Lower lobe of right lung (tissue), 2 donors: ENCODE data around the gene TNFRSF6B. TPM values are rescaled to one million over a fixed set of nuclear protein-coding genes. Genes with fewer than 3 reads are reported as not detected.

ENCODE experiments used
- ATAC-seq, 2 donors: fragments of 200-7000 bp; cut with Tn5 transposase; one replicate each; pipeline ENCODE4 v1.9.1; 2020 to 2022; ENCODE audit warnings: mild to moderate bottlenecking in 2 of 2, moderate library complexity in 2 of 2
- DNase-seq: peaks from one replicate; pipeline ENCODE4 v3.0.0-alpha.2; 2020
- H3K27ac ChIP-seq: fragments of 200-600 bp; one replicate; pipeline ENCODE4 v1.8.0; 2022
- H3K27me3 ChIP-seq: fragments of 200-600 bp; one replicate; pipeline ENCODE4 v1.8.0; 2022; ENCODE audit warnings: low read depth
- H3K36me3 ChIP-seq: fragments of 200-600 bp; one replicate; pipeline ENCODE4 v1.8.0; 2022; ENCODE audit warnings: mild to moderate bottlenecking
- H3K4me1 ChIP-seq: fragments of 200-600 bp; one replicate; pipeline ENCODE4 v1.8.0; 2022
- H3K4me3 ChIP-seq: fragments of 200-600 bp; one replicate; pipeline ENCODE4 v1.8.0; 2022; ENCODE audit warnings: mild to moderate bottlenecking
- H3K9me3 ChIP-seq: fragments of 200-600 bp; one replicate; pipeline ENCODE4 v1.8.0; 2022
- intact Hi-C: fragments of 100-400 bp; cut with DNase I; formaldehyde crosslinking; loops from one replicate; pipeline ENCODE4 v1.11.0; 2022
- total RNA-seq: library from RNA; stranded (reverse); fragmentation: NEBNext Ultra II Directional; extraction: Animal tissue kit (Norgen Biotek cat#: 25700); gene quantifications from one replicate; pipeline ENCODE4 v1.2.1, GENCODE V29; 2021
- TF ChIP-seq, protein P1 (sequence below): fragments of 200-600 bp; IDR thresholded peaks from one replicate; pipeline ENCODE4 v1.8.0; 2022; ENCODE audit warnings: antibody characterized with exemption, mild to moderate bottlenecking
- donor health status: DM: no; HTN: yes; CAD: no; lungs with severe emphysema.

TNFRSF6B gene
- total RNA-seq, 1 donor from 2014 or later: 5.3 TPM

GRCh38 chr20:63705232-63706026, 9.0 kb downstream of the TNFRSF6B start:
- peaks cover 45% of the 10 kb centered on the region for H3K36me3 ChIP-seq
- TF ChIP-seq, protein P1, sequence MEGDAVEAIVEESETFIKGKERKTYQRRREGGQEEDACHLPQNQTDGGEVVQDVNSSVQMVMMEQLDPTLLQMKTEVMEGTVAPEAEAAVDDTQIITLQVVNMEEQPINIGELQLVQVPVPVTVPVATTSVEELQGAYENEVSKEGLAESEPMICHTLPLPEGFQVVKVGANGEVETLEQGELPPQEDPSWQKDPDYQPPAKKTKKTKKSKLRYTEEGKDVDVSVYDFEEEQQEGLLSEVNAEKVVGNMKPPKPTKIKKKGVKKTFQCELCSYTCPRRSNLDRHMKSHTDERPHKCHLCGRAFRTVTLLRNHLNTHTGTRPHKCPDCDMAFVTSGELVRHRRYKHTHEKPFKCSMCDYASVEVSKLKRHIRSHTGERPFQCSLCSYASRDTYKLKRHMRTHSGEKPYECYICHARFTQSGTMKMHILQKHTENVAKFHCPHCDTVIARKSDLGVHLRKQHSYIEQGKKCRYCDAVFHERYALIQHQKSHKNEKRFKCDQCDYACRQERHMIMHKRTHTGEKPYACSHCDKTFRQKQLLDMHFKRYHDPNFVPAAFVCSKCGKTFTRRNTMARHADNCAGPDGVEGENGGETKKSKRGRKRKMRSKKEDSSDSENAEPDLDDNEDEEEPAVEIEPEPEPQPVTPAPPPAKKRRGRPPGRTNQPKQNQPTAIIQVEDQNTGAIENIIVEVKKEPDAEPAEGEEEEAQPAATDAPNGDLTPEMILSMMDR: no peak
- no peak for ATAC-seq
- no peaks in the 10 kb centered on the region for H3K9me3 ChIP-seq
- no peak overlapping the region for H3K4me3 ChIP-seq
- peaks cover 32% of the 10 kb centered on the region for H3K4me1 ChIP-seq
- H3K27me3 ChIP-seq: no peaks in the 10 kb centered on the region
- H3K27ac ChIP-seq: no peak overlapping the region
- intact Hi-C loops: no loop called here
- no peak for DNase-seq

DNA sequence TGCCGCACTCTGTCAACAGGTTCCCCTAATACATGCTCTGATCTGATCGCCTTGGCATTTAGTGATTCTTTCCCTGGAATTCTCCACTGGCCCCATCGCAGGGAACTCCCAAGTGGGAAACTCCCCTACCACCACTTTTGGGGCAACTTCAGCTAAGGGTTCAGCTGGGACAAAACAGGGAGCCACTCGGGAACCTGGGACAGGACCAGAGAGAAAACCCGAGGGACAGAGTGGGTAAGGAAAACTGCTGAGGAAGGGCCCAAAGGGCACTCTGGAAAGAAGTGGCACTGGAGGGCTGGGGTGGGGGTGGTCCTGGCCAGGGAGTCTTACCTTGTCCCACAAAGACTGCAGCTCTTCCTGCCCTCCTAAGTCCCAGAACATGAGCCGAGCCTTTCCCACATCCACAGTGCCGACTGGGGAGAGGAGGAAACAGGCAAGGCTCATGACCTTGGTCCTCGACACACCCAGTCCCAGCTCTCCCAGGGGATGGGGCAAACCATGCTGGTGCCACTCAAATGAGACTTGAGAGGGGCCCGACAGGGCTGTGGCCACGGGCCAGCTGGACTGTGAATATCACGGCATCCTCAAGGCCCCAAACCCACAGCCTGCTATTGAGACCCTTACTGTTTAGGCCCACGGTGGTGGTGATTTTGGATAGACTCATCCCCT, 9.7 kb downstream of the TNFRSF6B start:
- Histone ChIP-seq H3K4me3 (peak overlapping the region; percentile 96), H3K27me3 (no peaks in the 10 kb centered on the region), H3K9me3 (no peaks in the 10 kb centered on the region), H3K27ac (peak overlapping the region; percentile 95), H3K4me1 (peaks cover 32% of the 10 kb centered on the region), H3K36me3 (peaks cover 51% of the 10 kb centered on the region)
- intact Hi-C loops: no loop called here
- DNase-seq: no peak
- ATAC-seq: no peak
- TF ChIP-seq, protein P1: no peak

DNA sequence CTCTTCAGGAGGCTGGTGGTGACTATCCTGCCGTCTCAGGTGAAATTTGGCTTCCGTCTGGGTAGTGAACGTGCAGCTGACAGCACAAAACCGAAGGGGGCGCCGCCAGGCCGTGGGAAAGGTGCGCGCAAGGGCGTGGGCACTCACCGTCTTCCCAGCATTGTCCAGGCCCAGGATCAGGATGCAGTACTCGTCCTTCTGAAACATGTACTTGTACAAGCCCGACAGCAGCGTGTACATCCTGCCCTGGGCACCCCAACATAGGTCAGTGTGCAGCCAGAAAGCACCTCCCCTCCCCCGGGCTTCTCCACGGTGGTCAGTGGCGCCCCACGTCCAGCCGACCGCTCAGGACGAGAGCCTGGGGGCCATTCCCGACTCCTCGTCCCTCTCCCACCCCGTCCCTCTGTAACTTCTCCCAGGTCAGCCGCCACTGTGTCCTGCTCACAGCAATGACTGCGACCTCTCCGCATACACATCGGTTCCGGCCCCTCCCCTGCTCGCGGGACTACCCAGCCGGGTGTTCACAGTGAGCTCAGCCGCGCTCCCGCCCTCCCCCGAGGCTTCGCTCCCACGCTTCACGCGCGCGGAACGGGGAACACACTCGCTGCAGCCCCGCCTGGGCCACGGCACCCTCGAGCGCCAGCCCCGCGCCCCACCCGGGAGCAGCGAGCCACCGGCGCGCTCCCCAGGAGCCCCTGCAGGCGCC, 10.6 kb downstream of the TNFRSF6B start:
- peak; percentile 70 for DNase-seq

DNA sequence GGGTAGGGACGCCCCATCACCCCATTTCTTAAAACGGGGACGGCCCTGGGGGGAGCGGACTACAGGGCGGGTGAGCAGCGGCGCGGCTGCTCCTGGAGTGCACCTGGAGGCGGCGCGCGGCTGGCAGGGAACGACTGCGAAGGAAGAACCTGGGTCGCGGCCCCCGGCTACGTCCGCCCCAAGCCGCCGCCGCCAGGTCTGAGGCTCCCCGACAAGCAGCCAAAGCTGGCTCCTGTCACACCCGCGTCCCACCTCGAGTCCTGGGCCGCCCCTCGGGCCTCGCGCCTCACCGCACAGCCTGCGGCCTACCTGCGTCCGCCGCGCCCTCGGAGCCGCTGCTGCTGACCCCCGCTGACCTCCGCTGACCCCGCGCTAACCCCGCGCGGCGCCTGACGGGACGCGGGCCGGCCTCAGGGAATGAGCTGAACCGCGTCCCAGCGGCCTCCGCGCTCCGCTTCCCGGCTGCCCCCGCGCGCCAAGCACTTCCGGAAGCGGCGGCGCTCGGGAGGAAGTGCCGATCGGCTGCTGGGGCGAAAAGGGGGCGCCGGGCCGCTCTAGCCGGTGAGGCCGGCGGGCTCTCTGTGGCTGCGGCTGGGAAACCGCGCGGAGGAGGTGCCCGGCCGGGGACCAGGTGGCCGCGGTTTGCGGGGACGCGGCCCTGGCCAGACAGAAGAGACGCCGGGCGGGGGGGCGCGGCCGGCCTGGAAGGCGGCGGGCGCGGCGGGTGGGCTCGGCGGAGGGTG, 11.3 kb downstream of the TNFRSF6B start, which contains the start of the genes ARFRP1 and ZGPAT:
Gene ARFRP1 (minus strand): TSS at position 419 of the 743 bp plus-strand sequence. CDS start 885 bp downstream, outside the sequence.
Gene ZGPAT (plus strand): TSS at position 482 of the 743 bp plus-strand sequence. CDS start 542 bp downstream, outside the sequence.
- peaks cover 32% of the 10 kb centered on the region for H3K4me1 ChIP-seq
- ATAC-seq (peak; percentile 97 to 98), DNase-seq (peak; percentile 94)
- peak within 1 kb of the TSS; percentile 95 for H3K27ac ChIP-seq
- TF ChIP-seq, protein P1: no peak
- H3K9me3 ChIP-seq: no peaks in the 10 kb centered on the region
- H3K27me3 ChIP-seq: no peaks in the 10 kb centered on the region
- intact Hi-C loops: no loop called here
- H3K4me3 ChIP-seq: peak within 1 kb of the TSS; percentile 96
- H3K36me3 ChIP-seq: peaks cover 66% of the 10 kb centered on the region

More for the DNA sequence above, 10.6 kb downstream of the TNFRSF6B start:
- intact Hi-C loops: no loop called here
- Histone ChIP-seq H3K4me3 (peak overlapping the region; percentile 96), H3K36me3 (peaks cover 59% of the 10 kb centered on the region), H3K27ac (peak overlapping the region; percentile 95), H3K9me3 (no peaks in the 10 kb centered on the region), H3K4me1 (peaks cover 32% of the 10 kb centered on the region), H3K27me3 (no peaks in the 10 kb centered on the region)
- peak; percentile 48 to 62 for ATAC-seq
- TF ChIP-seq, protein P1: peak; percentile 16
